Gastroesophageal sphincter (tissue), 3 donors: ENCODE measurements around the gene PABPN1L.

ENCODE experiments used
- EP300 ChIP-seq: sonication (generic); formaldehyde crosslinking; IDR thresholded peaks from one replicate; pipeline ENCODE4 v1.6.1; 2017; ENCODE audit warnings: antibody characterized with exemption, mild to moderate bottlenecking
- POLR2A ChIP-seq, 2 donors: fragments of 450-650 bp; IDR thresholded peaks; one replicate each; pipeline ENCODE4 v1.6.1; 2017; ENCODE audit warnings: antibody characterized with exemption in 2 of 2, mild to moderate bottlenecking in 2 of 2, moderate library complexity in 1 of 2
- POLR2AphosphoS5 ChIP-seq: sonication (generic); formaldehyde crosslinking; IDR thresholded peaks from one replicate; pipeline ENCODE4 v1.6.1; 2017; ENCODE audit warnings: antibody characterized with exemption
- TF ChIP-seq, protein P1 (sequence below), 4 experiments: fragments of 200-600 bp in 2 of 4; fragments of 450-650 bp in 2 of 4; sonication (generic) in 1 of 4; IDR thresholded peaks; one replicate each; pipeline ENCODE4 v1.5.1; 2017 to 2019; ENCODE audit warnings: antibody characterized with exemption in 4 of 4, mild to moderate bottlenecking in 2 of 4, moderate library complexity in 2 of 4

- TF ChIP-seq, protein P1, sequence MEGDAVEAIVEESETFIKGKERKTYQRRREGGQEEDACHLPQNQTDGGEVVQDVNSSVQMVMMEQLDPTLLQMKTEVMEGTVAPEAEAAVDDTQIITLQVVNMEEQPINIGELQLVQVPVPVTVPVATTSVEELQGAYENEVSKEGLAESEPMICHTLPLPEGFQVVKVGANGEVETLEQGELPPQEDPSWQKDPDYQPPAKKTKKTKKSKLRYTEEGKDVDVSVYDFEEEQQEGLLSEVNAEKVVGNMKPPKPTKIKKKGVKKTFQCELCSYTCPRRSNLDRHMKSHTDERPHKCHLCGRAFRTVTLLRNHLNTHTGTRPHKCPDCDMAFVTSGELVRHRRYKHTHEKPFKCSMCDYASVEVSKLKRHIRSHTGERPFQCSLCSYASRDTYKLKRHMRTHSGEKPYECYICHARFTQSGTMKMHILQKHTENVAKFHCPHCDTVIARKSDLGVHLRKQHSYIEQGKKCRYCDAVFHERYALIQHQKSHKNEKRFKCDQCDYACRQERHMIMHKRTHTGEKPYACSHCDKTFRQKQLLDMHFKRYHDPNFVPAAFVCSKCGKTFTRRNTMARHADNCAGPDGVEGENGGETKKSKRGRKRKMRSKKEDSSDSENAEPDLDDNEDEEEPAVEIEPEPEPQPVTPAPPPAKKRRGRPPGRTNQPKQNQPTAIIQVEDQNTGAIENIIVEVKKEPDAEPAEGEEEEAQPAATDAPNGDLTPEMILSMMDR (IDR thresholded peaks at IDR 0.05): no peak
- TF ChIP-seq POLR2AphosphoS5: no peak
- no peak for TF ChIP-seq POLR2A (IDR thresholded peaks at IDR 0.05)
- TF ChIP-seq EP300: no peak
Measured at GRCh38 chr16:88854306-88855111, 12.0 kb downstream of the PABPN1L start.
